ENCODE data around the gene NRG2.

GRCh38 chr5:140011297-140011802 lies 31.7 kb downstream of the NRG2 start:
- TF ChIP-seq CTCF (IDR thresholded peaks at IDR 0.05) (no peak), POLR2A (IDR thresholded peaks at IDR 0.05) (no peak)
